GM12801 (cell line): ENCODE results near the gene PRIM1.

Experiments
- CTCF ChIP-seq: IDR thresholded peaks from one replicate; pipeline ENCODE4 v1.5.1; 2011; ENCODE audit warnings: control low read depth; ENCODE audit not compliant: insufficient read length; ENCODE audit errors: extremely low read depth

PRIM1 gene

GRCh38 chr12:56749359-56749758, 2.8 kb downstream of the PRIM1 start:
- TF ChIP-seq CTCF: no peak

GRCh38 chr12:56728139-56728861, 23.8 kb downstream of the PRIM1 start:
- no peak for TF ChIP-seq CTCF

- no peak for TF ChIP-seq CTCF
Observed at GRCh38 chr12:56725723-56726102, 26.4 kb downstream of the PRIM1 start.

GRCh38 chr12:56724972-56725722, 27.0 kb downstream of the PRIM1 start, which contains the start of gene NACA:
Gene NACA (minus strand): TSS chr12:56725299. CDS start chr12:56724521, 778 bp downstream.
- TF ChIP-seq CTCF: no peak

- TF ChIP-seq CTCF: no peak
Observed at GRCh38 chr12:56724701-56724971, 27.5 kb downstream of the PRIM1 start.

GRCh38 chr12:56723889-56724700, 28.0 kb downstream of the PRIM1 start:
- no peak for TF ChIP-seq CTCF

GRCh38 chr12:56723352-56723751, 28.8 kb downstream of the PRIM1 start:
- TF ChIP-seq CTCF: no peak
